ENCODE results near the gene ILDR2. TPM values are rescaled to one million over a fixed set of nuclear protein-coding genes. Genes with fewer than 3 reads are reported as not detected.
A peak's percentile ranks its signal among the peaks of the same experiment; 100 is the strongest.

The ILDR2 gene
- total RNA-seq, 4 donors from 2014 or later, result 2.7 to 15.2 (median 8.2) TPM

DNA sequence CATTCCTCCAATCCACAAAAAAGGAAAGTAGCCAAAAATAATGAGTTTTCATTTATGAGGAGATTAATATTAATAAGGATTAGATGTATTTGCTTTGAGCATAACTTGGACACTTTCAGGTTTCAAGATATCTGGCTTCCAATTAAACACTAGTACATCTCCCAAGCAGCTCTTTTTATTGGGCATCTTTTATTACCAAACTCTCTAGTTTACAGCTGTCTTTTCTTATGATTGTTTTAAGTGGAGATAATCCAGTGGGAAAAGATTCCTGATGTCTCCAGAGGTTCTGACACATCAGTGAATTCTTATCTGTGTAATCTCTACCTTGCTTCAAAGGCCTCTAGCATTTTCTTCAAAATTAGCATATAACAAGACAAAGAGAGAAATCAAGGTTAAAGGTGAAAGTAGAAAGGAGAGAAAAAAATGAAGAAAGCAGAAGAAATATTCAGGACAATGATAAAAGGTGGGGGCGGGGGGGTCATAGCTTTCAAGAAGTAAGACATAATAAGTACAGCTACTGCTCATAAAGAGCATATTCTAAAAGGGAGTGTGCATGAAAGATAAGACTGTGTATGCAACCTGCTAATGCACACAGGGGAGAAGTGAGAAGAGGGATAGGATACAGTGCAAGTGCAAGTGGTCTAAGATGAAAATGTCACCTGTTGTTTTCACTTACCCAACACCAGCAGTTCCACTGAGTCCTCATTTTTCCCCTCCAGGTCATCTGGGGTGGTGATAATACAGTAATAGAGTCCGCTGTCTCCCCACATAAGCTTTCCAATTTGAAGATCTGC lies 19.1 kb downstream of the ILDR2 start:
- ATAC-seq, result no peak
- WGBS, 2 donors (ENCODE audit: low coverage in 1 of 2), result 79 to 100% methylated on average over 2 of the region's 2 CpGs
- no peaks in the 10 kb centered on the region for H3K27me3 ChIP-seq
- no peak overlapping the region for H3K4me3 ChIP-seq
- H3K9me3 ChIP-seq, result no peaks in the 10 kb centered on the region
- H3K4me1 ChIP-seq, result peaks cover 4 to 29% (median 4%) of the 10 kb centered on the region in 3 donors
- TF ChIP-seq, protein P1, sequence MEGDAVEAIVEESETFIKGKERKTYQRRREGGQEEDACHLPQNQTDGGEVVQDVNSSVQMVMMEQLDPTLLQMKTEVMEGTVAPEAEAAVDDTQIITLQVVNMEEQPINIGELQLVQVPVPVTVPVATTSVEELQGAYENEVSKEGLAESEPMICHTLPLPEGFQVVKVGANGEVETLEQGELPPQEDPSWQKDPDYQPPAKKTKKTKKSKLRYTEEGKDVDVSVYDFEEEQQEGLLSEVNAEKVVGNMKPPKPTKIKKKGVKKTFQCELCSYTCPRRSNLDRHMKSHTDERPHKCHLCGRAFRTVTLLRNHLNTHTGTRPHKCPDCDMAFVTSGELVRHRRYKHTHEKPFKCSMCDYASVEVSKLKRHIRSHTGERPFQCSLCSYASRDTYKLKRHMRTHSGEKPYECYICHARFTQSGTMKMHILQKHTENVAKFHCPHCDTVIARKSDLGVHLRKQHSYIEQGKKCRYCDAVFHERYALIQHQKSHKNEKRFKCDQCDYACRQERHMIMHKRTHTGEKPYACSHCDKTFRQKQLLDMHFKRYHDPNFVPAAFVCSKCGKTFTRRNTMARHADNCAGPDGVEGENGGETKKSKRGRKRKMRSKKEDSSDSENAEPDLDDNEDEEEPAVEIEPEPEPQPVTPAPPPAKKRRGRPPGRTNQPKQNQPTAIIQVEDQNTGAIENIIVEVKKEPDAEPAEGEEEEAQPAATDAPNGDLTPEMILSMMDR (IDR thresholded peaks at IDR 0.05), result no peak
- TF ChIP-seq EP300 (IDR thresholded peaks at IDR 0.05), result no peak
- no peak for TF ChIP-seq POLR2A (IDR thresholded peaks at IDR 0.05)
- no peak for TF ChIP-seq POLR2AphosphoS5 (IDR thresholded peaks at IDR 0.05)
- H3K27ac ChIP-seq, result no peak overlapping the region
- H3K36me3 ChIP-seq, result no peaks in the 10 kb centered on the region

DNA sequence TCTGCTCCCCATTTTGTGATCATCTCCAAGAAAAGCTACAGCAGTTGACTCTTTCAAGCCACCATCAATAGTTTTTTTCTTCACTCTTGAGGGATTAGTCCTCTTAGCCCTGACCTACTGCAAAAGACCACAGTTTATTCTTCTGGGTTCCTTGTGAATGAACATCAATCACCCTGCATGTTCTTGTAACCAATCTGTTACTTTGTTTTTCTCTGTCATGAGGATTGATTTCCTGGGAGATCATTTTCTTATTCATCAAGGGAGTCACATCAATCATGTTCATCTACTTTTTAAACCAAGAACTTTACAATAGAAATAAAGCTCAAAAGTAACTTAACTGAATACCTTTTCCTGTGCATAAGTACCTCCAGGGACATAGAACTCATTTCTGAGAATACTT lies 21.8 kb downstream of the ILDR2 start:
- H3K4me1 ChIP-seq, result peaks cover 4 to 47% (median 6%) of the 10 kb centered on the region in 3 donors
- no peak overlapping the region for H3K27ac ChIP-seq
- TF ChIP-seq EP300 (IDR thresholded peaks at IDR 0.05), result no peak
- H3K27me3 ChIP-seq, result no peaks in the 10 kb centered on the region
- no peak overlapping the region for H3K4me3 ChIP-seq
- H3K9me3 ChIP-seq, result no peaks in the 10 kb centered on the region
- no peaks in the 10 kb centered on the region for H3K36me3 ChIP-seq
- no peak for ATAC-seq

DNA sequence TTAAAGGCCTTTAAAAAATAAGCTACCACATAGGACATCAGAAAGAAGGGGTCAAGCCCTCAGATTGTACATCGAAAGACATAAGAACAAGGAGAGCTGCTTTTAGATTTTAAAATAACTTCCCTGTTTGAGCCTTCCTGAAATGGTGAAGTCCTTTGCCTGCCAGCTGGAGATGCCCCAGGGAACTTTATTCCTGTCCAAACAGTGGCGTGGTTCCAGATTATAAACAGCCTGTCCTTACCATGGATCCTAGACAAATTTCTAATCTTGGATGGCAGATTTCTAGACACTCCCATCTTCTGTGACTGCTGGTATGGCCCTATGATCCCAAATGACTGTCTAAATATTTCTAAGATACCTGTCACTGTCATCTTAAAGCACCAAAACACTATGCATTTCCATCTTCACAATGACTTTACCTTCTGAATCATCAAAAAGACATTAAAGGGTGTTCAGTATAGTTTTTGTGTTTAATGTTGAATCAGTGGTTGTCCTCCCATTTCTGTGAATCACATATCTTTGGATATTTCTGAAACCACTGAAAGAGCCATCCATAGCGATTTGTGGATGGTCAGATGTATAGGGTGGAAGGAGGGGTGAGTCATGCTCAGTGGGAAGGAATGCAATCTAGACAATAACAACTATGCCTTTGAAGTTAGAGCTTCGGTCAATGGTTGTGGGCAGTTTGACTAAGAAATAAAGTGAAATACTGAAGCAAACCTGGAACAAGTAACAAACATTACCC lies 23.2 kb downstream of the ILDR2 start:
- Histone ChIP-seq H3K27me3 (no peaks in the 10 kb centered on the region), H3K4me3 (no peak overlapping the region), H3K36me3 (no peaks in the 10 kb centered on the region), H3K9me3 (no peaks in the 10 kb centered on the region), H3K4me1 (peaks cover 4 to 58% (median 6%) of the 10 kb centered on the region in 3 donors), H3K27ac (peak overlapping the region; percentile 61 to 76 (median 67))
- TF ChIP-seq EP300 (IDR thresholded peaks at IDR 0.05), result no peak
- no peak for TF ChIP-seq POLR2AphosphoS5 (IDR thresholded peaks at IDR 0.05)
- TF ChIP-seq, protein P1 (IDR thresholded peaks at IDR 0.05), result no peak
- TF ChIP-seq POLR2A (IDR thresholded peaks at IDR 0.05), result no peak
- ATAC-seq, result no peak
- 28 to 38% methylated on average over 3 to 4 of the region's 4 CpGs for WGBS, 2 donors (ENCODE audit: low coverage in 1 of 2)

DNA sequence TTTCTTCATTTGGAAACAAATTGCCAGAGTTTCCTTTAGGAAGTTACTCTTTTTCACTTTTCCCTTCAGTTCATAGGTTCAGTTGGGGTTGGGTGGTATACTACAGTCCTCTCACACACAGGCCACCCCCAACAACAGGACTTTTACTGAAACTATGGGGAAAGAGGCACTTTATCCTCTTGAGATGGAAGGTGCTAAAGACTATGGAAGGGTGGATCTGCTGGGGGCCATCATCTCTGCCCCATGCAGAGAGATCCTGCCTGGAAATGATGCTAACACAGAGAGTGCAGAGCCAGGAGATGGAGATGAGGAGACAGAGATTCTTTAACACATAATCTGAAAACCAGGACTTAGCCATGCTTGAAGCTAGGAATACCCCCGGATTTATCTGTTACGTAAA lies 24.3 kb downstream of the ILDR2 start:
- Histone ChIP-seq H3K27ac (peak overlapping the region; percentile 61 to 76 (median 67)), H3K27me3 (no peaks in the 10 kb centered on the region), H3K9me3 (no peaks in the 10 kb centered on the region), H3K4me3 (no peak overlapping the region), H3K36me3 (no peaks in the 10 kb centered on the region), H3K4me1 (peaks cover 4 to 62% (median 6%) of the 10 kb centered on the region in 3 donors)
- TF ChIP-seq POLR2A (IDR thresholded peaks at IDR 0.05) (no peak), EP300 (IDR thresholded peaks at IDR 0.05) (no peak), POLR2AphosphoS5 (IDR thresholded peaks at IDR 0.05) (no peak)
- TF ChIP-seq, protein P1 (IDR thresholded peaks at IDR 0.05), result no peak
- ATAC-seq, result no peak
- WGBS, 2 donors (ENCODE audit: low coverage in 1 of 2), result 62 to 73% methylated on average over 2 of the region's 2 CpGs

DNA sequence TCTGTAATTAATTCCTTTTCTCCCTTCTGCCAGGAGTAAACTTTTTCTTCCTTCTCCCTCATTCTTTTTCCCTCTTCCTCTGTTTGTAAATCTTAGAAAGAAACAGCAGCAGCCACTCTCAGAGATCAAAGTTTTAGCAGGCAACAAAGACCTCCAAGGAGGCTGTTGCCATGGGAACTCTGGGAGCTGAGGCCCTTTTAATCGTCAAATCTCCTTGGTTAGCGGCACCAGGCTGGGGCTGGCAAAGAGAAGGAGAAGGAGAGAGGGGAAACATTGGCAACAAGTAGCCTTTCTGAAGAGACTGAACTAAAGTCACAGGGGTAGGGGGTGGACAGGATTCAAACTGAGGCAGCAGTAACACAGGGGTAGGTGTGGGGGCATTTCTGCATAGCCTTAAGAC lies 25.2 kb downstream of the ILDR2 start:
- peak overlapping the region in 2 of 4 donors; percentile 4 to 19 for H3K27ac ChIP-seq
- no peaks in the 10 kb centered on the region for H3K9me3 ChIP-seq
- no peaks in the 10 kb centered on the region for H3K27me3 ChIP-seq
- H3K36me3 ChIP-seq, result no peaks in the 10 kb centered on the region
- WGBS, 2 donors (ENCODE audit: low coverage in 1 of 2), result 71% methylated on average over 2 of the region's 2 CpGs; no CpG with 5 or more reads in 1 of the 2 donors
- no peak for ATAC-seq
- peaks cover 4 to 62% (median 6%) of the 10 kb centered on the region in 3 donors for H3K4me1 ChIP-seq
- no peak overlapping the region for H3K4me3 ChIP-seq
- TF ChIP-seq, protein P1 (IDR thresholded peaks at IDR 0.05), result no peak
- TF ChIP-seq EP300 (IDR thresholded peaks at IDR 0.05), result no peak
- TF ChIP-seq POLR2AphosphoS5 (IDR thresholded peaks at IDR 0.05), result no peak

Data from gastroesophageal sphincter (tissue), 4 donors.